IPS DF 6.9 (cell line): ENCODE results near the gene MAST3.
A peak's percentile ranks its signal among the peaks of the same experiment; 100 is the strongest.
"Not testable (repeated sequence)": the region's sequence is repeated elsewhere in the genome, so short reads cannot be mapped to it uniquely, and the experiment has no call there.

Source experiments
- DNase-seq: peaks from one replicate; pipeline ENCODE4 v3.0.0-alpha.2; 2013; ENCODE audit warnings: low read depth, low spot score
- H3K27ac ChIP-seq: one replicate; pipeline ENCODE4 v1.5.1; 2013; ENCODE audit warnings: low read length, control low read depth
- H3K27me3 ChIP-seq: 2 replicates; pipeline ENCODE4 v1.6.1; 2013; ENCODE audit warnings: mild to moderate bottlenecking, low read length; ENCODE audit not compliant: control insufficient read depth, insufficient read depth
- H3K36me3 ChIP-seq: 2 replicates; pipeline ENCODE4 v1.6.1; 2013; ENCODE audit warnings: low read length; ENCODE audit not compliant: control insufficient read depth, insufficient read depth
- H3K4me1 ChIP-seq: 2 replicates; pipeline ENCODE4 v1.6.1; 2013; ENCODE audit warnings: low read length; ENCODE audit not compliant: control insufficient read depth, insufficient read depth
- H3K4me3 ChIP-seq: 2 replicates; pipeline ENCODE4 v1.5.1; 2013; ENCODE audit warnings: mild to moderate bottlenecking, low read length
- H3K9me3 ChIP-seq: 2 replicates; pipeline ENCODE4 v1.6.1; 2013; ENCODE audit warnings: low read length, inconsistent platforms; ENCODE audit not compliant: control insufficient read depth, insufficient read depth
- WGBS: extraction: QIAGEN DNeasy Blood & Tissue Kit; methylation state at CpG from one replicate; pipeline ENCODE4 v1.1.7; 2013; ENCODE audit warnings: mixed read lengths, missing lambda C conversion rate; ENCODE audit not compliant: insufficient read length, insufficient coverage; 5-methylcytosine and 5-hydroxymethylcytosine counted together

MAST3 gene

GRCh38 chr19:18157465-18158063 is 60.0 kb downstream of the MAST3 start:
- no peak for DNase-seq
- H3K36me3 ChIP-seq = peaks cover 9% of the 10 kb centered on the region
- H3K4me3 ChIP-seq = no peak overlapping the region
- H3K27me3 ChIP-seq = no peaks in the 10 kb centered on the region
- WGBS = no CpG with 5 or more reads among the region's 18 CpGs
- no peak overlapping the region for H3K27ac ChIP-seq
- peaks cover 3% of the 10 kb centered on the region for H3K4me1 ChIP-seq
- no peaks in the 10 kb centered on the region for H3K9me3 ChIP-seq

- H3K36me3 ChIP-seq = peaks cover 14% of the 10 kb centered on the region
- DNase-seq = no peak
- no peaks in the 10 kb centered on the region for H3K27me3 ChIP-seq
- no peaks in the 10 kb centered on the region for H3K9me3 ChIP-seq
- H3K4me3 ChIP-seq = no peak overlapping the region
- H3K4me1 ChIP-seq = peaks cover 3% of the 10 kb centered on the region
- no peak overlapping the region for H3K27ac ChIP-seq
- WGBS = no CpG with 5 or more reads among the region's 4 CpGs
These were observed 60.9 kb downstream of the MAST3 start for GRCh38 chr19:18158467-18158866.

- not testable (repeated sequence) for DNase-seq, H3K4me3 ChIP-seq, H3K27me3 ChIP-seq, H3K4me1 ChIP-seq, H3K9me3 ChIP-seq, H3K27ac ChIP-seq
- H3K36me3 ChIP-seq = peaks cover 14% of the 10 kb centered on the region
- no CpG with 5 or more reads among the region's 6 CpGs for WGBS
These were observed 61.6 kb downstream of the MAST3 start for GRCh38 chr19:18159059-18159616.

GRCh38 chr19:18159810-18160209 is 62.2 kb downstream of the MAST3 start:
- no peaks in the 10 kb centered on the region for H3K9me3 ChIP-seq
- no peak overlapping the region for H3K27ac ChIP-seq
- peaks cover 3% of the 10 kb centered on the region for H3K4me1 ChIP-seq
- H3K4me3 ChIP-seq = no peak overlapping the region
- WGBS = no CpG with 5 or more reads among the region's 10 CpGs
- DNase-seq = no peak
- no peaks in the 10 kb centered on the region for H3K27me3 ChIP-seq
- H3K36me3 ChIP-seq = peaks cover 14% of the 10 kb centered on the region

- H3K27ac ChIP-seq = no peak overlapping the region
- WGBS = no CpG with 5 or more reads among the region's 13 CpGs
- no peak overlapping the region; the same call in 1 of the 2 replicates for H3K4me3 ChIP-seq
- peaks cover 14% of the 10 kb centered on the region for H3K36me3 ChIP-seq
- no peak for DNase-seq
- no peaks in the 10 kb centered on the region for H3K27me3 ChIP-seq
- H3K4me1 ChIP-seq = peaks cover 3% of the 10 kb centered on the region
- H3K9me3 ChIP-seq = no peaks in the 10 kb centered on the region
These were observed 63.0 kb downstream of the MAST3 start for GRCh38 chr19:18160493-18160970.

GRCh38 chr19:18160971-18161635 is 63.5 kb downstream of the MAST3 start:
- H3K4me3 ChIP-seq = peak overlapping the region; percentile 17; the same call in 1 of the 2 replicates
- H3K9me3 ChIP-seq = no peaks in the 10 kb centered on the region
- peaks cover 11% of the 10 kb centered on the region for H3K36me3 ChIP-seq
- no peak overlapping the region for H3K27ac ChIP-seq
- H3K27me3 ChIP-seq = no peaks in the 10 kb centered on the region
- no CpG with 5 or more reads among the region's 66 CpGs for WGBS
- peaks cover 3% of the 10 kb centered on the region for H3K4me1 ChIP-seq
- DNase-seq = no peak

GRCh38 chr19:18161636-18162002 is 64.0 kb downstream of the MAST3 start:
- no peaks in the 10 kb centered on the region for H3K9me3 ChIP-seq
- H3K27ac ChIP-seq = no peak overlapping the region
- no peaks in the 10 kb centered on the region for H3K27me3 ChIP-seq
- WGBS = no CpG with 5 or more reads among the region's 19 CpGs
- peaks cover 3% of the 10 kb centered on the region for H3K4me1 ChIP-seq
- peaks cover 11% of the 10 kb centered on the region for H3K36me3 ChIP-seq
- no peak overlapping the region for H3K4me3 ChIP-seq
- no peak for DNase-seq

GRCh38 chr19:18164072-18164471 is 66.5 kb downstream of the MAST3 start:
- Histone ChIP-seq H3K4me3 (no peak overlapping the region), H3K36me3 (peaks cover 20% of the 10 kb centered on the region), H3K27ac (no peak overlapping the region), H3K9me3 (no peaks in the 10 kb centered on the region), H3K27me3 (no peaks in the 10 kb centered on the region), H3K4me1 (peaks cover 3% of the 10 kb centered on the region)
- WGBS = no CpG with 5 or more reads among the region's 7 CpGs
- no peak for DNase-seq

GRCh38 chr19:18165794-18166544 is 68.4 kb downstream of the MAST3 start:
- Histone ChIP-seq H3K27me3 (no peaks in the 10 kb centered on the region), H3K4me1 (peaks cover 3% of the 10 kb centered on the region), H3K9me3 (no peaks in the 10 kb centered on the region), H3K36me3 (peaks cover 25% of the 10 kb centered on the region), H3K4me3 (no peak overlapping the region), H3K27ac (no peak overlapping the region)
- no peak for DNase-seq
- WGBS = no CpG with 5 or more reads among the region's 15 CpGs

GRCh38 chr19:18167011-18167410 is 69.4 kb downstream of the MAST3 start:
- H3K27me3 ChIP-seq = no peaks in the 10 kb centered on the region
- no CpG with 5 or more reads among the region's 21 CpGs for whole genome bisulfite sequencing
- H3K9me3 ChIP-seq = no peaks in the 10 kb centered on the region
- H3K27ac ChIP-seq = no peak overlapping the region
- H3K36me3 ChIP-seq = peaks cover 21% of the 10 kb centered on the region
- no peak overlapping the region for H3K4me3 ChIP-seq
- no peak for DNase-seq
- no peaks in the 10 kb centered on the region; the same call in 1 of the 2 replicates for H3K4me1 ChIP-seq
